ENCODE measurements around the gene TBRG1.

The TBRG1 gene

GRCh38 chr11:124584681-124585372 lies 37.8 kb upstream of the TBRG1 start:
- TF ChIP-seq, protein P1, sequence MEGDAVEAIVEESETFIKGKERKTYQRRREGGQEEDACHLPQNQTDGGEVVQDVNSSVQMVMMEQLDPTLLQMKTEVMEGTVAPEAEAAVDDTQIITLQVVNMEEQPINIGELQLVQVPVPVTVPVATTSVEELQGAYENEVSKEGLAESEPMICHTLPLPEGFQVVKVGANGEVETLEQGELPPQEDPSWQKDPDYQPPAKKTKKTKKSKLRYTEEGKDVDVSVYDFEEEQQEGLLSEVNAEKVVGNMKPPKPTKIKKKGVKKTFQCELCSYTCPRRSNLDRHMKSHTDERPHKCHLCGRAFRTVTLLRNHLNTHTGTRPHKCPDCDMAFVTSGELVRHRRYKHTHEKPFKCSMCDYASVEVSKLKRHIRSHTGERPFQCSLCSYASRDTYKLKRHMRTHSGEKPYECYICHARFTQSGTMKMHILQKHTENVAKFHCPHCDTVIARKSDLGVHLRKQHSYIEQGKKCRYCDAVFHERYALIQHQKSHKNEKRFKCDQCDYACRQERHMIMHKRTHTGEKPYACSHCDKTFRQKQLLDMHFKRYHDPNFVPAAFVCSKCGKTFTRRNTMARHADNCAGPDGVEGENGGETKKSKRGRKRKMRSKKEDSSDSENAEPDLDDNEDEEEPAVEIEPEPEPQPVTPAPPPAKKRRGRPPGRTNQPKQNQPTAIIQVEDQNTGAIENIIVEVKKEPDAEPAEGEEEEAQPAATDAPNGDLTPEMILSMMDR (conservative IDR thresholded peaks at IDR 0.05; ENCODE audit: low read length), result no peak
- no peak overlapping the region for H3K4me3 ChIP-seq (ENCODE audit: low read length)
- no peak for DNase-seq (ENCODE audit: low read depth)

DNA sequence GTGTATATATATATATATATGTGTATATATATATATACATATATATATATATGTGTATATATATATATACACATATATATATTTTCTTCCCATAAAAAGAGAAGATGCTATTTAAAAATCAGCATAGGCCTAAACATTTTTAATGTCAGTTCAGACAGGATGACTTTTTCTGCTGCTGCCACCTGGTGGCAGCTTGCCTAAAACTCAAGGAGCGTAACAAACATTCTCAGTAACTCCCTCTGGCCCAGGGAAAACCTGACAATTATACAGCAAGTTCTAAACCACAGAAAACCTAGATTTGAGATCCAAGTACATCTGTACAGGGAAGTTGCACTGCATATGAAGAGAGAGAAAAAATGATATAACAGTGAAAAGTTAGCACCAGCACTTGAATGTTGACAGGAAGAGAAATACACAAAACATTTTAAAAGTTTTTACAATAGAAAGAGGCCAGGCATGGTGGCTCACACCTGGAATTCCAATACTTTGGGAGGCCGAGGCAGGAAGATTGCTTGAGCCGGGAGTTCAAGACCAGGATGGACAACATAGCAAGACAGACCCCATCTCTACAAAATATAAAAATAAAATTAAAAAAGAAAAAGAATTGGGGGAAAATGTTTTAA lies 36.3 kb upstream of the TBRG1 start:
- TF ChIP-seq, protein P1 (conservative IDR thresholded peaks at IDR 0.05; ENCODE audit: low read length), result peak; percentile 77
- DNase-seq (ENCODE audit: low read depth), result peak; percentile 61
- H3K4me3 ChIP-seq (ENCODE audit: low read length), result no peak overlapping the region

- DNase-seq (ENCODE audit: low read depth), result no peak
- no peak overlapping the region for H3K4me3 ChIP-seq (ENCODE audit: low read length)
- TF ChIP-seq, protein P1 (conservative IDR thresholded peaks at IDR 0.05; ENCODE audit: low read length), result no peak
Measured at GRCh38 chr11:124591430-124591829, 31.2 kb upstream of the TBRG1 start.

GRCh38 chr11:124592627-124593026 lies 30.0 kb upstream of the TBRG1 start:
- no peak for DNase-seq (ENCODE audit: low read depth)
- no peak overlapping the region for H3K4me3 ChIP-seq (ENCODE audit: low read length)

GRCh38 chr11:124595302-124595701 lies 27.4 kb upstream of the TBRG1 start:
- TF ChIP-seq, protein P1 (conservative IDR thresholded peaks at IDR 0.05; ENCODE audit: low read length), result no peak
- no peak for DNase-seq (ENCODE audit: low read depth)
- no peak overlapping the region for H3K4me3 ChIP-seq (ENCODE audit: low read length)

More at GRCh38 chr11:124592627-124593026, 30.0 kb upstream of the TBRG1 start:
- TF ChIP-seq, protein P1 (conservative IDR thresholded peaks at IDR 0.05; ENCODE audit: low read length), result no peak

DNA sequence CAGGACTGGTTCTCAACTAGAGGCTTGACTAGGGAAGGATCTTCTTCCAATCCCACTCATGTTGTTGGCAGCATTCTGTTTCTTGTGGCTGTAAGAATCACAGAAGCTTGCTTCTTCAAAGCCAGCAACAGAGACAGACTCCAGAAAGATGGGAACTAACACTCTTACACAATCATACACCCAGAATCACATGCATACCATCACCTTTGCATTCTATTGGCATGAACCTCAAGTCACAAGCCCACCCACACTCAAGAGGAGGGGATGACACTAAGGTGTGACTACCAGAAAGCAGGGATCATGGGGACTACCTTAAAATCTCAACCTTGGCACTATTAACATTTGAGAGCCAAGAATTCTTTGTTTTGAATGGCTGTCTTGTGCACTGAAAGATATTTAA lies 25.0 kb upstream of the TBRG1 start:
- DNase-seq (ENCODE audit: low read depth), result no peak
- H3K4me3 ChIP-seq (ENCODE audit: low read length), result no peak overlapping the region
- TF ChIP-seq, protein P1 (conservative IDR thresholded peaks at IDR 0.05; ENCODE audit: low read length), result no peak

Data from AG10803 (cell line).